K562 (cell line): ENCODE data around the gene CPS1. TPM values are rescaled to one million over a fixed set of nuclear protein-coding genes. Genes with fewer than 3 reads are reported as not detected.

Source experiments
- ATAC-seq: fragments of 200-7000 bp; cut with Tn5 transposase; 3 replicates; pipeline ENCODE4 v1.9.1; 2020; ENCODE audit warnings: moderate library complexity
- BruUV-seq: library from RNA; stranded (reverse); fragments of 400-500 nt; replicated peaks from 2 replicates; lab custom pipeline; 2021; lab: Mats Ljungman, UMichigan
- CTCF ChIA-PET: fragments of 300-600 bp; formaldehyde crosslinking; extraction: SDS; loops from one replicate; lab custom pipeline; 2021; ENCODE audit warnings: low intra/inter-chr PET ratio; lab: Yijun Ruan, JAX
- POLR2A ChIA-PET: fragments of 300-600, 350-650 bp; sonication (Branson Sonifier 250); formaldehyde crosslinking; extraction: SDS; loops from one replicate; lab custom pipeline; 2021; ENCODE audit warnings: antibody characterized with exemption, inconsistent platforms; lab: Yijun Ruan, JAX
- DNase-seq, 4 experiments: peaks; one replicate each; pipeline versions ENCODE4 v3.0.0 to v3.0.0-alpha.2; 2011 to 2018; ENCODE audit warnings: low spot score in 3 of 4, mixed read lengths in 3 of 4; ENCODE audit errors: extremely low read depth in 1 of 4
- FAIRE-seq: peaks from 2 replicates; lab custom pipeline; 2011; peaks lifted over from hg19 to GRCh38; lab: Jason Lieb, UNC
- H2AFZ ChIP-seq: 2 replicates; pipeline ENCODE4 v1.6.0; 2011; ENCODE audit warnings: low read depth, low read length, control low read depth, inconsistent platforms
- H3K27ac ChIP-seq: fragments of 200-600 bp; 3 replicates; pipeline ENCODE4 v1.8.0; 2011; ENCODE audit warnings: low read depth, mild to moderate bottlenecking, control low read depth, inconsistent platforms, low read length, moderate library complexity, mixed read lengths; ENCODE audit errors: extremely low read depth
- H3K27me3 ChIP-seq, 2 experiments: fragments of 300-600 bp in 1 of 2; 2 replicates in 1 of 2; 3 replicates in 1 of 2; pipeline versions ENCODE4 v1.6.0 to v1.8.0; 2011; ENCODE audit warnings: inconsistent platforms in 2 of 2, low read length in 2 of 2, mild to moderate bottlenecking in 1 of 2, mixed read lengths in 1 of 2, moderate library complexity in 1 of 2; ENCODE audit not compliant: control insufficient read depth in 2 of 2, insufficient read depth in 2 of 2
- H3K36me3 ChIP-seq: fragments of 300-600 bp; 3 replicates; pipeline ENCODE4 v1.8.0; 2011; ENCODE audit warnings: mild to moderate bottlenecking, low read length, inconsistent platforms; ENCODE audit not compliant: control insufficient read depth, insufficient read depth
- H3K4me1 ChIP-seq, 2 experiments: fragments of 200-600 bp in 1 of 2; replicated peaks in 1 of 2; 2 replicates in 1 of 2; 3 replicates in 1 of 2; pipeline versions ENCODE4 v1.5.1 to v1.8.0; 2011; ENCODE audit warnings: inconsistent platforms in 2 of 2, low read length in 2 of 2, mild to moderate bottlenecking in 1 of 2, mixed read lengths in 1 of 2, moderate library complexity in 1 of 2; ENCODE audit not compliant: control insufficient read depth in 2 of 2, insufficient read depth in 2 of 2
- H3K4me2 ChIP-seq: 2 replicates; pipeline ENCODE4 v1.6.1; 2011; ENCODE audit warnings: low read length, control low read depth, inconsistent platforms, mixed read lengths; ENCODE audit not compliant: insufficient read depth
- H3K4me3 ChIP-seq: fragments of 200-600 bp; sonication (generic), shearing (Covaris generic); 2 replicates; pipeline ENCODE4 v1.5.1; 2016; ENCODE audit warnings: control low read depth, inconsistent platforms
- H3K79me2 ChIP-seq: fragments of 200-600 bp; 3 replicates; pipeline ENCODE4 v1.8.0; 2011; ENCODE audit warnings: low read length, inconsistent platforms; ENCODE audit not compliant: control insufficient read depth, insufficient read depth
- H3K9ac ChIP-seq, 2 experiments: 2 replicates each; pipeline versions ENCODE4 v1.6.0 to v1.6.1; 2011; ENCODE audit warnings: low read depth in 2 of 2, low read length in 2 of 2, control low read depth in 1 of 2, inconsistent platforms in 1 of 2, mild to moderate bottlenecking in 1 of 2, mixed read lengths in 1 of 2; ENCODE audit not compliant: insufficient read depth in 1 of 2
- H3K9me1 ChIP-seq: one replicate; pipeline ENCODE4 v1.6.0; 2011; ENCODE audit warnings: inconsistent platforms, mild to moderate bottlenecking, low read length, moderate library complexity; ENCODE audit not compliant: control insufficient read depth, insufficient read depth
- H3K9me3 ChIP-seq: replicated peaks from 2 replicates; pipeline ENCODE4 v1.5.1; 2011; ENCODE audit warnings: low read depth, low read length, inconsistent platforms; ENCODE audit not compliant: control insufficient read depth, insufficient read depth
- H4K20me1 ChIP-seq: replicated peaks from 2 replicates; pipeline ENCODE4 v1.6.1; 2011; ENCODE audit warnings: low read length, inconsistent platforms, mixed read lengths; ENCODE audit not compliant: control insufficient read depth, insufficient read depth
- CREB3 ChIP-seq: fragments of 450-650 bp; conservative IDR thresholded peaks from 2 replicates; pipeline ENCODE4 v1.6.1; 2016; ENCODE audit warnings: missing genetic modification characterization, low read depth, mild to moderate bottlenecking, missing compliant biosample characterization, moderate library complexity
- EHMT2 ChIP-seq: fragments of 450-650 bp; IDR thresholded peaks from 2 replicates; pipeline ENCODE4 v1.6.1; 2018; ENCODE audit warnings: antibody characterized with exemption
- SRSF7 ChIP-seq: fragments of 200-400 bp; formaldehyde crosslinking; optimal IDR thresholded peaks from 2 replicates; pipeline ENCODE3; 2017; ENCODE audit warnings: mild to moderate bottlenecking, low read depth, low read length
- ZC3H4 ChIP-seq: sonication (generic); formaldehyde crosslinking; IDR thresholded peaks from 2 replicates; pipeline ENCODE4 v1.9.0; 2021; ENCODE audit warnings: missing genetic modification reagents, borderline replicate concordance
- ZKSCAN3 ChIP-seq: fragments of 250-450 bp; sonication (Bioruptor Pico); IDR thresholded peaks from 2 replicates; pipeline ENCODE4 v1.4.0; 2020
- ZNF274 ChIP-seq: IDR thresholded peaks from 2 replicates; pipeline ENCODE4 v1.6.1; 2011; ENCODE audit warnings: low read depth, mild to moderate bottlenecking, low read length, moderate library complexity, borderline replicate concordance
- ZNF318 ChIP-seq, 2 experiments: fragments of 450-650 bp; IDR thresholded peaks; 2 replicates each; pipeline ENCODE4 v1.6.1; 2016; ENCODE audit warnings: mild to moderate bottlenecking in 2 of 2, borderline replicate concordance in 1 of 2, low read depth in 1 of 2, moderate library complexity in 1 of 2
- ZNF583 ChIP-seq: fragments of 250-450 bp; sonication (Bioruptor Pico); IDR thresholded peaks from 2 replicates; pipeline ENCODE4 v1.4.0; 2020
- WGBS: fragments of 100-300 bp; shearing (Covaris generic); methylation state at CpG from one replicate; pipeline ENCODE4 v1.1.6; 2016; ENCODE audit warnings: low coverage, mixed read lengths; ENCODE audit not compliant: insufficient coverage; ENCODE audit errors: missing lambda C conversion rate; 5-methylcytosine and 5-hydroxymethylcytosine counted together
- in situ Hi-C: fragments of 300-500 bp; cut with MboI; formaldehyde crosslinking; loops from 4 replicates; pipeline ENCODE4 v1.15.0; 2018; ENCODE audit warnings: inconsistent platforms, mixed read lengths
- intact Hi-C: fragments of 100-400 bp; cut with micrococcal nuclease; formaldehyde crosslinking; loops from 2 replicates; pipeline ENCODE4 v1.14.2; 2022
- polyA plus RNA-seq, 8 experiments: library from polyadenylated mRNA; depleted of rRNA in 4 of 8; stranded (reverse) in 5 of 8; unstranded in 3 of 8; fragments of >200 nt; fragmentation: Nextera tagmentation in 2 of 8; fragmentation: Illumina TruSeq in 1 of 8; extraction: Ambion mirVana in 2 of 8; extraction: Trizol in 1 of 8; gene quantifications; 2 replicates each; pipeline versions ENCODE4 v1.2.1 to v1.2.3, GENCODE V29; 2011 to 2014; ENCODE audit warnings: inconsistent platforms in 1 of 8, missing spikeins in 1 of 8
- total RNA-seq, 7 experiments: library from RNA; depleted of rRNA in 6 of 7; stranded (reverse); fragments of >200 nt in 6 of 7; fragmentation: Illumina TruSeq in 2 of 7; extraction: Trizol in 2 of 7; gene quantifications; 2 replicates each; pipeline versions ENCODE4 v1.2.1 to v1.2.3, GENCODE V29; 2011 to 2021; ENCODE audit warnings: low replicate concordance in 1 of 7

The CPS1 gene
- total and polyA plus RNA-seq, 9 of the 15 experiments (the other 6 are each of a cell fraction or from before 2014, with no cell fraction given), result 2.4 to 13.5 (median 6.0) TPM

GRCh38 chr2:210676067-210676466 is 119.7 kb downstream of the CPS1 start:
- CTCF ChIA-PET, result no interaction called here
- H3K4me3 ChIP-seq, result no peak overlapping the region
- POLR2A ChIA-PET, result no interaction called here
- no peaks in the 10 kb centered on the region for H3K9me3 ChIP-seq
- intact Hi-C loops, result no loop called here
- no peak overlapping the region for H3K9ac ChIP-seq
- no TSS peak for BruUV-seq
- no peaks in the 10 kb centered on the region for H4K20me1 ChIP-seq
- FAIRE-seq (no peak), ATAC-seq (no peak), DNase-seq (no peak)
- no peaks in the 10 kb centered on the region for H3K79me2 ChIP-seq
- 0% methylated on average over 3 of the region's 3 CpGs for WGBS
- H3K4me2 ChIP-seq, result no peak overlapping the region
- H3K4me1 ChIP-seq, result no peaks in the 10 kb centered on the region
- H3K9me1 ChIP-seq, result no peaks in the 10 kb centered on the region
- H2AFZ ChIP-seq, result no peak overlapping the region
- H3K36me3 ChIP-seq, result no peaks in the 10 kb centered on the region
- in situ Hi-C loops, result no loop called here
- no peak for TF ChIP-seq ZNF274
- no peak for TF ChIP-seq ZKSCAN3 (CRISPR knock-in tag)
- no peak for TF ChIP-seq ZNF583
- TF ChIP-seq CREB3 (tag), result no peak
- no peak for TF ChIP-seq SRSF7
- H3K27me3 ChIP-seq, result no peaks in the 10 kb centered on the region
- no peak overlapping the region for H3K27ac ChIP-seq

- BruUV-seq, result no TSS peak
- Histone ChIP-seq H3K4me2 (no peak overlapping the region), H3K36me3 (no peaks in the 10 kb centered on the region), H2AFZ (no peak overlapping the region), H3K27ac (no peak overlapping the region), H3K27me3 (no peaks in the 10 kb centered on the region), H3K4me3 (no peak overlapping the region), H4K20me1 (no peaks in the 10 kb centered on the region), H3K79me2 (no peaks in the 10 kb centered on the region), H3K9me1 (no peaks in the 10 kb centered on the region), H3K4me1 (no peaks in the 10 kb centered on the region), H3K9me3 (no peaks in the 10 kb centered on the region), H3K9ac (no peak overlapping the region)
- CTCF ChIA-PET, result no interaction called here
- in situ Hi-C loops, result no loop called here
- ATAC-seq (no peak), FAIRE-seq (no peak), DNase-seq (no peak)
- intact Hi-C loops, result no loop called here
- POLR2A ChIA-PET, result no interaction called here
- TF ChIP-seq ZNF318 (IDR thresholded peaks at IDR 0.05; ENCODE audit: borderline replicate concordance in 1 of 2, low read depth in 1 of 2) (no peak), ZC3H4 (CRISPR knock-in tag) (no peak), EHMT2 (no peak)
Measured at GRCh38 chr2:210681491-210681890, 125.1 kb downstream of the CPS1 start.
